K562 treated with DMSO at 1 percent for 48 hours (cell line): ENCODE results near the gene SCYGR1. TPM values are rescaled to one million over a fixed set of nuclear protein-coding genes. Genes with fewer than 3 reads are reported as not detected.

Source experiments
- total RNA-seq: library from RNA; unstranded; fragments of 300-600 nt; gene quantifications from 2 replicates; pipeline ENCODE4 v1.2.3, GENCODE V29; 2022; ENCODE audit warnings: low replicate concordance; ENCODE audit errors: extremely low read depth

Gene SCYGR1
- not detected in 2 replicates for total RNA-seq

DNA sequence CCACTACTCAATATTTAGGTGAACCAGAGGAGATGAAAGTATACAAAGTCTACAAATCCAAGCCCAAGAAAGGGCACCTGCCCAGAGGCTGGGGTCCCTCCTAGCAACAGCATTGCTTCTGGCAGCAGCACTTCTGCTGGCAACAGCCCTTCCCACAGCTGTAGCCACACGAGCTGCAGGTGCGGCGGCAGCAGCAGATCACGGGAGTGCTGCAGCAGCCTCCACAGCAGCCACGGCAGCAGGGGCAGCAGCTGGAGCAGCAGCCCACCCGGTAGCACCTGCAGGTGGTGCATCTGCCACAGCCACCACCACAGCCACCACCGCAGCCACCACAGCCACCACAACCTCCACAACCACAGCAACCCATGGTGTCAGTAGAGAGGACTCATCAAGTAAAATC lies at the start of gene SCYGR1:
TSS of gene SCYGR1 (minus strand) at position 367 of the 400 bp plus-strand sequence. CDS start at position 367, 0 bp downstream.

DNA sequence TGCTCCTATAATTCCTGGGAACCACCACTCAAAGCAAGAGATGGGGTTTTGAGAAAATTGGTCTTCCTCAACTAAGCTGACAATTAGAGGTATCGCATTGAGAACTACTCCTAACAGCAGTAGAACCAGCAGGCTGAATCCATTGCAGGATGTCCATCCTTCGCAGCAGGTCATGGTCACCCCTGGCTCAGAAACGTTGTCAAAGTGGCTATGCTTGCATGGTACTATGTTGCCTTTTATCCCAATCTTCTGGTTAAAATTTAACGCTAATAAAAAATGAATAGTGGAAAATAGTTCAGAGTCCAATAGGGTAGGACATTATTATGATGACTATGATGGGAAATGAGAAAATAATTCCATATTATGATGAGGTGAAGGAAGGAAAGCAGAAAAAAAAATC lies 8.7 kb downstream of the SCYGR1 start, which contains the start of gene TM4SF20:
TSS of gene TM4SF20 (minus strand) at position 212 of the 400 bp plus-strand sequence. CDS start at position 174, 38 bp downstream.

Other genes starting within 250 kb of the SCYGR1 start
- gene COL4A4, start 223.7 kb downstream of the SCYGR1 start, total RNA-seq = not detected in 2 replicates
- not detected in 2 replicates for gene COL4A3, start 223.3 kb downstream of the SCYGR1 start, total RNA-seq
- gene MFF, start 62.7 kb downstream of the SCYGR1 start, total RNA-seq = not detected in 2 replicates
- gene TM4SF20, start 8.6 kb downstream of the SCYGR1 start, total RNA-seq = not detected in 2 replicates
- gene AGFG1, start 84.2 kb upstream of the SCYGR1 start, total RNA-seq = not detected in 2 replicates
- not detected in 2 replicates for gene SCYGR2, start 210.9 kb upstream of the SCYGR1 start, total RNA-seq
- gene SCYGR3, start 226.9 kb upstream of the SCYGR1 start, total RNA-seq = not detected in 2 replicates
- not detected in 2 replicates for gene SCYGR4, start 229.5 kb upstream of the SCYGR1 start, total RNA-seq